Glomerular endothelial cell (primary cell): ENCODE measurements around the gene FBXW9. TPM values are rescaled to one million over a fixed set of nuclear protein-coding genes. Genes with fewer than 3 reads are reported as not detected.
"Not testable (repeated sequence)": the region's sequence is repeated elsewhere in the genome, so short reads cannot be mapped to it uniquely, and the experiment has no call there.

Experiments used
- DNase-seq: peaks from one replicate; pipeline ENCODE4 v3.0.0-alpha.2; 2011; ENCODE audit warnings: low read depth, low spot score; ENCODE audit errors: extremely low read depth
- total RNA-seq: library from RNA; depleted of rRNA; stranded (reverse); fragments of >200 nt; gene quantifications from 2 replicates; pipeline ENCODE4 v1.2.3, GENCODE V29; 2015

The FBXW9 gene
- total RNA-seq, 1 donor from 2014 or later = 12.1 TPM

- DNase-seq = no peak
These were observed 19.5 kb upstream of the FBXW9 start for GRCh38 chr19:12715929-12716328.

- DNase-seq = no peak
These were observed 18.7 kb upstream of the FBXW9 start for GRCh38 chr19:12715102-12715501.

GRCh38 chr19:12713304-12713703, 16.9 kb upstream of the FBXW9 start:
- not testable (repeated sequence) for DNase-seq

- not testable (repeated sequence) for DNase-seq
These were observed 15.6 kb upstream of the FBXW9 start for GRCh38 chr19:12712077-12712476.

- DNase-seq = no peak
These were observed 14.8 kb upstream of the FBXW9 start for GRCh38 chr19:12711187-12711586.

GRCh38 chr19:12708641-12709040, 12.2 kb upstream of the FBXW9 start:
- no peak for DNase-seq

- no peak for DNase-seq
These were observed 9.9 kb upstream of the FBXW9 start for GRCh38 chr19:12706332-12706718.

GRCh38 chr19:12705654-12706331, 9.4 kb upstream of the FBXW9 start:
- no peak for DNase-seq

GRCh38 chr19:12705169-12705568, 8.7 kb upstream of the FBXW9 start:
- DNase-seq = no peak

- DNase-seq = no peak
These were observed 6.6 kb upstream of the FBXW9 start for GRCh38 chr19:12703046-12703445.

- DNase-seq = no peak
These were observed 5.3 kb upstream of the FBXW9 start for GRCh38 chr19:12701596-12702282.

GRCh38 chr19:12698138-12698537, 1.7 kb upstream of the FBXW9 start:
- DNase-seq = no peak

GRCh38 chr19:12697425-12697824, 994 bp upstream of the FBXW9 start:
- DNase-seq = not testable (repeated sequence)

GRCh38 chr19:12695997-12696365, 450 bp downstream of the FBXW9 start:
- no peak for DNase-seq

GRCh38 chr19:12695514-12695913, 917 bp downstream of the FBXW9 start:
- no peak for DNase-seq

- no peak for DNase-seq
These were observed 1.3 kb downstream of the FBXW9 start for GRCh38 chr19:12695096-12695495.

GRCh38 chr19:12694641-12695040, 1.8 kb downstream of the FBXW9 start:
- DNase-seq = no peak

GRCh38 chr19:12692960-12693359, 3.5 kb downstream of the FBXW9 start:
- no peak for DNase-seq

GRCh38 chr19:12689581-12690216, 6.7 kb downstream of the FBXW9 start:
- DNase-seq = no peak

- no peak for DNase-seq
These were observed 7.4 kb downstream of the FBXW9 start for GRCh38 chr19:12689012-12689411.

- DNase-seq = no peak
These were observed 8.8 kb downstream of the FBXW9 start, which contains the start of gene GNG14 for GRCh38 chr19:12687496-12688196. TSS of gene GNG14 (plus strand) at chr19:12687998. CDS start at chr19:12688049, 51 bp downstream.
